ENCODE measurements around the gene CRHBP.

GRCh38 chr5:76944638-76945037, 8.2 kb upstream of the CRHBP start:
- TF ChIP-seq CTCF (conservative IDR thresholded peaks at IDR 0.05; ENCODE audit: low read length) (no peak), EZH2phosphoT487 (IDR thresholded peaks at IDR 0.05; ENCODE audit: borderline replicate concordance) (no peak)
